NCI-H1417 (cell line): ENCODE measurements around the gene RHPN2.
A peak's percentile ranks its signal among the peaks of the same experiment; 100 is the strongest.

ENCODE experiments used
- DNase-seq, 3 experiments: peaks; one replicate each; lab custom pipeline; 2025; lab: John Stamatoyannopoulos, UW

The RHPN2 gene

DNA sequence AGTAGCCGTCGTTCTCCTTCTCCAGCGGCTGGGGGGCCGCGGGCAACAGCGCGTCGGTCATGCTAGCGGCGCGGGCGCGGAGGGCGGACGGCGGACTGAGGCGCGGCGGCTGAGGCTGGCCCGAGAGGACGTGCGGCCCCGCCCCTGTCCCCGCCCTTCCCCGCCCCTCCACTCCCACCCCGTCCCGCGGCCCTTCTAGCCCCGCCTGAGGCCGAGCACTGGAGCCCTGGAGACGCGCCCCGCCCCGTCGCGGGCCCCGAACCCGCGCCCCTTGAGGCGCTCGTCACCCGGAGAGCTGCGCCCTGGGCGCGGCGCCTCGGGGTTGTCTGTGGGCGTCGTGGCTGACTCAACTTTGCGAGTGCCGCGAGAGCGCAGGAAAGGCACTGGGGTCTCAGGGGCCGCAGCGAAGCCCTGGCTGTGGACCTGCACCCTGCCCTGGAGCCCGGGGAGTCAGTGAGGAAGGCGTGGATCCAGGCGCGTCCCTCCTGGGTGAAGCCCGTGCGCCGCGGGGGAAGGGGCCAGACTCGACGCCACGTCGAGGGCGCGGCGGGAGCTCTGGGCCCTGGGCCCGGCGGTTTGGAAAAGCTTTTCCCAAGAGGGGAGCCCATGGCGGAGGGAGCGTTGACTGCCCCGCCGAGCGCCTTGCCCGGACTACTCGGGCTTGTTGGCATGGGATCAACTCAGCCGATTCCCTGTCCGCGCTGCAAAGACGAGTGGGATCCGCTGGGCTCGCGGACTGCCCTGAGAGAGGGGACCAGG, at the start of gene RHPN2:
Gene RHPN2, minus strand, starts transcription at position 97 of the 759 bp plus-strand sequence. Its CDS starts 36 bp downstream, at position 61.
- DNase-seq = peak; percentile 58 to 60 (median 58)

DNA sequence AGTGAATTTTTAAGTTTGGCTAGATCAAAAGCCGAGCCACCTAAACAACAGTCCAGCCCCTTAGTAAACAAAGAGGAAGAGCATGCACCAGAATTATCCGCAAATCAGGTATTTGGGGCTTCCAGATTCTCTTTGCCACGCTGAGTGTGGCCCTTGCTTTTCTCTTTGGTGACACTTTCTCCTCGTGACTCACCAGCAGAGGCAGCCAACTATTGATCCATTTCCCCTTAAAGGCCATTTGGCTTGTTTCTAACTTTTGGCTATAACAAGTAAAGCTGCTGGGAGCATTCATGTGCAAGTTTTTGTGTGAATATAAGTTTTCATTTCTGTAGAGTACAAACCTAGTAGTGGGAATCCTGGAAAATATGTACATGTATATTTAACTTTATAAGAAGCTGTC, 49.6 kb upstream of the RHPN2 start:
- no peak for DNase-seq

DNA sequence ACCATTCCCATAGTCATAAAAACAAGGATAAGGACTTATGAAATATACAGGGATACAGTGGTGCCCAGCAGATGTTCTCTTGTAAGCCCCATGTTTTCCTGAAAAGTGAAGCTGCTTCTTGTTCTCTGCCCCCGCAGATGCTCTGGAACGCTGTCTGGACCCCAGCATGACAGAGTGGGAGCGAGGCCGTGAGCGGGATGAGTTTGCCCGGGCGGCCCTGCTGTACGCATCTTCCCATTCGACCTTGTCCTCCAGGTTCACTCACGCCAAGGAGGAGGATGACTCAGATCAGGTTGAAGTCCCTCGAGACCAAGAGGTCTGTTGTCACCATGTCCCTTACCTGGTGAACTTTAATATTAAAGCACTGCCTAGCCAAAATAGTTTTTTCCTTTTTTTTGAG, 46.9 kb upstream of the RHPN2 start:
- no peak for DNase-seq

DNA sequence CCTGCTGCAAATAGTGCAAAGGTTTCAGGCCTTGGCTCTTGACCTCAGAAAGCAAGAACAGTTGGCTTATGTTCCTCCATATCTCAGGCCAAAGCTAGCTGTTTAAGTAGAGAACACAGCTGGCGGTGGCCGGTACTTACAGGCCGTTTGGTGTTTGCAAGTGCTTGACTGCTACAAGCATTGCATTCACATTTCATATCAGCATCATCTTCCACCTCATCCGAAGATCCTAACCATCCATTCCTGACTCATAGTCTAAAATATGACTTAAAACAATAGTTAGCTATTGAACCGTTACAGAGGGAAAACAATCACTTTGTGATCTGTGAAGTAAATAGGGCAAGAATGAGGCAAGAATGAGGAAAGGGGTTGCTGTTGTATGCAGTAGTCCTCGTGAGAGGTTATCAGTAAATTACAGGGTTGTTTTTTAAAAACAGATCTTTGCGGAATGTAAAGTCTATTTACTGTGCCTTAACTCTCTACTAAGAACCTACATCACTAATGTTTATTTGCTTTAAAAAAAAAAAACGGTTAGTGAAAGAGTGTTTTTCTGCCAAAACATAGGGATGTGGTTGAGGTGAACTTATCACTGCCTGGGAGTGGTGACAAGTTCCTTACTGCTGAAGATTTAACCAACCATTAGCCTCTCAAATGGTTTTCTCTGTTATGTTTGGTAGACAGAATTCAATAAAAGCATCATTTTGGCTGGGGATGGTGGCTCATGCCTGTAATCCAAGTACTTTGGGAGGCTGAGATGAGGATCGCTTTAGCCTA, 45.6 kb upstream of the RHPN2 start:
- DNase-seq = no peak

DNA sequence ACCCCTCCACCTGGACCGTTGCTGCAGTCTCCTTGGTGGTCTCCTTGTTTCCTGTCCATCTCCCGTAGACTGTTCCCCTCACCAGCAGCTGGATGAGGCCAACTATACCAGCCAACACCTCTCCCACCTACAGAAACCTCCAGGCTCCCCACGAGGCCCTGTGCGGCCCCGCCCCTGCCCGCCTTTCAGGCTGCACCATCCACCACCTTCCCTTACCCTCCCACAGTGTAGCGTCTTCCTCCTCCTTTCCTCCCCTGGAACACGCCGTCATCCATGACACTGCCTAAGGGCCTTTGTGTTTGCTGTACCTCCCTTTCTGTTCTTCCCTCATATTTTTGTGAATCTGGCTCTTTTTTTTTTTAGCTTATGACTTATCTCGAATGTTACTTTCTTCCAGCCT, 43.5 kb upstream of the RHPN2 start:
- no peak for DNase-seq

DNA sequence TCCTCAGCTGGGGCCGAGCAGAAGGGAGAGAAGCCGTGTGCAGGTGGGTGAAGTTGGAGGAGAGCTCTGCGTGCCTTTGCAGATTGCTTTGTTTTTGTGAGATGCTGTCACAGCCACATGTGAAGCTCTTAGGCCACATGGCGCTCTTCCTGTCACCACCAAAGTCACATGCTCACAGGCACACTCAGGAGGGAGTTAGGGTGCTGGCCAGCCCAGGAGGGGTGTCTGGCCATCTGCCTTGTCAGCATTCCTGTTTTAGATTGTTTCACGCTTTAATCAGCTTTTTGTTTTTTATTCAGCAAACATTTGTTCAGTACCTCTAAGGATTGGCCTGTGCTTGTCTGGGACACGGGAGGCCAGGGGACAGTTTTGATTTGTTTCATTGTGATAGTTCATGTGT, 38.2 kb upstream of the RHPN2 start:
- no peak for DNase-seq

DNA sequence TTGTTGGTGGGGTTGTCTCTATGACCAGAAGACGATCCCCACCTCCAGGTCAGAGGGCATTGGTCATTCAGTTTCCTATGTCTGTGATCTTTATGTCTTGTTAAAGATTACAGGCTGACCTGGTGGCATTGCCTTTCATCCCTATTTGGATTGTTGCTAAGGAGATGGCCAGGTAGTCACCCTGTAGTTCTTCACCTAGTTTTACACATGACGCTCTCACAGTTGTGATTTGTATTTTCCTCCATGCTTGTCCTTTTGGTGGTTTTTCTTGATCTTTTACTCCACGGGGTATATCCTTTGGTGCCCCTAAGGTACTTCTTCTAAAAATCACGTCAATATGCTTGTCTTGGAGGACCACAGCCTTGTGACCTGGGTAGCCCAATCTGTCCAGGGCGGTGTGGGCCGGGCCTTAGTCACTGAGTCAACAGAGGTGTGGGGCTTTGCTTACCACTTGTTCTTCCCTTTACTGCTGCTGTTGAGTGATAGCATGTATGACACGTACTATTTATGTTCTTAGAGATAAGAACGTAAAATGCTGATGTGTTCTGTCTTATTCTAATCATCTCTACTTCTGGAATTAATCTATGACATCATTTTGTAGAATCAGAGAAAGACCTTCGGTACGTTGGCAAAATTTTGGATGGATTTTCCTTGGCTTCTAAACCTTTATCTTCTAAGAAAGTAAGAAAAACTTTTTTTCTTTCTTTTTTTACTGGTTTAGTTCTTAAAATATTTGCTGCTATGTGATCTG, 36.4 kb upstream of the RHPN2 start:
- no peak for DNase-seq

DNA sequence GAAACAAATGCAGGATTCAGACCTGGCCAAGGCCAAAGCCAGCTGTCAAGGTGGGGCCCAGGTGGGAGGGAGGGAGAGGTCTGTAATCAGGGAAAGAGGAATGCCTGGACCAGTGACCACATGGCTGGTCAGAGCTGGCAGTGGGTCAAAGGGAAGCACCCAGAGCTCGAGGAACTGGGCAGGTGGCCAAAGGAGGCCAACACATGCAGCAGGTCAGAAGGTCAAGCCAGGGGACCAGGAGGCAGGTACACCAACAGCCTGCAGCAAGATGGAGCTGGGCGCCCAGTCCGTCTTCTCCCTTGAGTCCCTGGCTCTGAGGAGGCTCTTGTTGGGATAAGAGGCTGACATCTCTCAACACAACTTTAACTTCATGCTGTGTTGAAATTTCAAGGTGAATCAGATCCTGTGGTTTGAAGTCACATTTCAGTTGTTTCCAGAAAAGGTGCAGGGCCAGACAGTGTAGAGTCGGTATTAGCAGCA, 33.4 kb upstream of the RHPN2 start:
- no peak for DNase-seq

DNA sequence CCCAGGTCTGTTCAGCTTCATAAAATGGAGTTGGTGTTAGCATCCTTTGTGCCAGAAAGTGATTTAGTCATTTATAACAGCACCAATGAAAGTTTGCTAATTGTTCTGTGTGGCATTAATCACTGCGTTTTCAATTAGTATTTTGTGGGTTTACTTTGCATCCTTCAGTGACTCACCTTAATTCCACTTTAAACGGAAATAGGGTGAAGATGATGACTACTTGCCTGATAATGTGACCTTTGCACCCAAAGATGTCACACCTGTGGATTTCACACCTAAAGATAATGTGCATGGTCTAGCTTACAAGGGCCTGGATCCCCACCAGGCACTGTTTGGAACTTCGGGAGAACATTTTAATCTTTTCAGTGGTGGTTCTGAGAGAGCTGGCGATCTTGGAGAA, 31.3 kb upstream of the RHPN2 start:
- no peak for DNase-seq

DNA sequence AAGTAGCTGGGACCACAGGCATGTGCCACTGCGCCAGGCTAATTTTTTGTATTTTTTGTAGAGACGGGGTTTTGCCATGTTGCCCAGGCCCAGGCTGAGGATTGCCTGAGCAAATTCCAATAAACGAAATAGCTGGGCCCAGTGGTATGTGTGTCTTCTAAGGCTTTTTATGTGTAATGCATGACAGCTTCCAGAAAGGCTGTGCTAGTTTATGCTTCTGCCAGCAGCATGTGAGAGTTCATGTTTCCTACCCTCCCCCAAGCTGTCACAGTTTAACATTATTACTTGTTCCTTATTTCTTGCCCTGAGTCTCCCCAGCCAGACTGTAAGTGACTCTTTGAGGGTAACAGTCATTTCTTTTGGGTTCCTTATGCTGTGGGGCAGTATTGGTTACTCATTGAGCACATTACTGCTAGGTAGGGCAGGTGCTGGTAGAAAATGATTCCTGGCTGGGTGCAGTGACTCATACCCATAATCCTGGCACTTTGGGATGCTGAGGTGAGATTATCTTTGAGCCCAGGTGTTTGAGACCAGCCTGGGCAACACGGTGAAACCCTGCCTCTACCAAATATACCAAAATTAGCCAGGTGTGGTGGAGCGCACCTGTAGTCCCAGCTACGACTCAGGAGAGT, 29.9 kb upstream of the RHPN2 start:
- DNase-seq = no peak

DNA sequence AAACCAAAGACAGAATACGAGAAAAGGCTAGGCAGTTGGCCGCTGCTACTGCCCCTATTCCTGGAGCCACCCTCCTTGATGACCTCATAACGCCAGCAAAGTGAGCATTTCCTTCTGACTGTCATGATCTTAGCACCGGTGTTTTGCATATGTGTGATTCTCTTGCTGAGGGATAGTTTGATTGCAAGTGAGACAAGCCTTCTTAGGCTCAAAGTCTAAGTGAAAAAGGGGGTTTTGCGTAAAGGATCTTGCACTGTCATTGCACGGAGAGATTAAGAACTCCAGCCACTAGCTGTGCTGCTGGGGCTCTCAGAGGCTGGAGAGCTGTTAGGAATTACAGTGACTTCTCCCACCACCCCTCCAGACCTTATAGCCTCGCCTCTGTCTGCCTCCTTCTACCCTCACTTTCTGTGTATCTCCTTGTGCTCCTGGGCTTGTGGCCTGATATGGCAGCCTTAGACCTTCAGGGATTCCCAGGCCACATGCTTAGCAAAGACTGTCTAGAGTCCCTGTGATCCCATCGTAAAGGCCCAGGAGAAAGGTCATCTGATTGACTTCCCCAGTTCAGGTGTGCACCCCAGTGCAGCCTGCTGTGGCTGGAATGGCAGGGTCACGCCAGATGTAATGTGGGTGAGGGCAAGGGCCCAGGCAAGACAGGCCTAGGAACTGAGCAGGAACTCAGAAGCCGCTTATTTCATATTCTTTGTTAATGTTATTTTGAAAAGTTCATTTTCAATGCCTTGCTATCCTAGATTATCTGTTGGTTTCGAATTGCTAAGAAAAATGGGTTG, 28.9 kb upstream of the RHPN2 start:
- no peak for DNase-seq

DNA sequence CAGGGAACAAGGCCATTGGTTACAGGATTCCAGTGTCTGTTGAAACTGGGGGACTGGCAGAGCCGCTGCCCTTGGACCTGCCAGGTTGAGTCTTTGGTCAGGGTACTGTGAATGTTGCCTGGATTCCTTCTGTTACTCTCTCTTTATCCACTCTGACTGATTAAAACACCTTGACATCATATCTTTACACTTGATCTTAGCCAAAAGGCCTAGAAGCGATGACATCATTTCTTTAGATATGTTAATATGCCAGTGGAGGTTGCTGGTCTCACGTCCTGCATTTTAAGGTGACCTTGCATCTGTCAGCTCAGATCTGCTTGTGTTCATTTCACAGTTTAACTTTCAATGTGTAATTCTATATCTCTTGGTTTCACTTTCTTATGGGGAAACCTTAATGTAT, 25.5 kb upstream of the RHPN2 start:
- no peak for DNase-seq

DNA sequence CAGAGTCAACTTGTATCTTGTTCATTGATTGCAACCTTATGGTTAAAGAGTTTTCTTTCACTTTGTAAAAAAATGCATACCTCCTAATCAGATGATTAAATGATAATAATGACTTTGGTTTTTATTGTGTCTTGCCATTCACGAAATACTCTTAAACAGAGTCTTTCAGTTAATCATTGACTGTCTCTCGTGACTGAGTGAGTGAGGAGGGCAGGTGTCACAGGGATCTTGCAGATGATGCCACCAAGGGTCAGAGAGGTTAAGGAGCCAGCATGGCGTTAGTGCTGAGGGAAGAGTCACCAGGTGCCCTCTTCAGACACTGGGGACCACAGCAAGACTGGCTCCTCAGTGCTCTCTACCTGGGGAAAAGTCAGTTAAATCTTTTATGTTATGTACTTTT, 24.3 kb upstream of the RHPN2 start:
- DNase-seq = no peak

DNA sequence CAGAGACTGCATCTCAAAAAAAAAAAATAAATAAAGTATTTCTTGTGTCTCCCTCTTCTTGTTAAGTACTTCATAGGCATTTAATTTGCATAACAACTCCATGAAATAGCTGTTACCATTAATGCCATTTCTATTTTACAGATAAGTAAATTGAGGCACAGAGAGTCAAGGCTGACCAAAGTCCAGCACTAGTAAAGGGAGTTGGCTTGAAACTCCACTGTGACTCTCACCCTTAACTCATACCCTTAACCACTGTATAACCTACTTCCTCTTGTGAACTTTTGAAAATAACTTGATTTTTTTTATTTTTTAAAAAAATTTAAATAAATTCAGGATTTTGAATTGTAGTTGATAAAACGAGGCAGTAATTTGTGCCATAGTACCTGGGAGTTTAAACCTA, 22.3 kb upstream of the RHPN2 start:
- DNase-seq = no peak

DNA sequence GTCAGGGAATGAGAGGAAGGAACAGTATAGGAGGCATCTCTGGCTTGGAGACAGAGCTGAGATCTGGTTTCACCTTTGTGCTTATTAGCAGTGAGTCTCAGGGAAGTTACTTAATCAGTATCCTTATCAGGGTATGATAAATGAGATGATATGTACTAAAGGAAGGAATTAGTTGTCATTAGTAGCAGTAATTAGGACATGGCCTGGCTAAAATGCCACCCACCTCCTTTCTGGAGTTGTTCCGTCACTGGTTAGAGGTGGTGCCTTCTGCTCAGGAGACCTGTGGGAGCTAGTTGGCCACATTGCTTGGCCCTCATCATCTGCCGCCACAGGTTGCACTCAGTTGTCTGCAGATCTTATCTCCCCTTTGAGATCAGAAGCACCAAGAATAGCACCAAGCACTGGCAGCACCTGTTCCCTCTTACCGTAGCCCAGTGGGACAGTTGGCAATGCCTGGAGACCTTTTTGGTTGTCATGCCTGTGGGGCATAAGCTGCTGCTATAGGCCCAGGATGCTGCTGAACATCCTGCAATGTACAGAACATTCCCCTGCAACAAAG, 21.0 kb upstream of the RHPN2 start:
- no peak for DNase-seq

DNA sequence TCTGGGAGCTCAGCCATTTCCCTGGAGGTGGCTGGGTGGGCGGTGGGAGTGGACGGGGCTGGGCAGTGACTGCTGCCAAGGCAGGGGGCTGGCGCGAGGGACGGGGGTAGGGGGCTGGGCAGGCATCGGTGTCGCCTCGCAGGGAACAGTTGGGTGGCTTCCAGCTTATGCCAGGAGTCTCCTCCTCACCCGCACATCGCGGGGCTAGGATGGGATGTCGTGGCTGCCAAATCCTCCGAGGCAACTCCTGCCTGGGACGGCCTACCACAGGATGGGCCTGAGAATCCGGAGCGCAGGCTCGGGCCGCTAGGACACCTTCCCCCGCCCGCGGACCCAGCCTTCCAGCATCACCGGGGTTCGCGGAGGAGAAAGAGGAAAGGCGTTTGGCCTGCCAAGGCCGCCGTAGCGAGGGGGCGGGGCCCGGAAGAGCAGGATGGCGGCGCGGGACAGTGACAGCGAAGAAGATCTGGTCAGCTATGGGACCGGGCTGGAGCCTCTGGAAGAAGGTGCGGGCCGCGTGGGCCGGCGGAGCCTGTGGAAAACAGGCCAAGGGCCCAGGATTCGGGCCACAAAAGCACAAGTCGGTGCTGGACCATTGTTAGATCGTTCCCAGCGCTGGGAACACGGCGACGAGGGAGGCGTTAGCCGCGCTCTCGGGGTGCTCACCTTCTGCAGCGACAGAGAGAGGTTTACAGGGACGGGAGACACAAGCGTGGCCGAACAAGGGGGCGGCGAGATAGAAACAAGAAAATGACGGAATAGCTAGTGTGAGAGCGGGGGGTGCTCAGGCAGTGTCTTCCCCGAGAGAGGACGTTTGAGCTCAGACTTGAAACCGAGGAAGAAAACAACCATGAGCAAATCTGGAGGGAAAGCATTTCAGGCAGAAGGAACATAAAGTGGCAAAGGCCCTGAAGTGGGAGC, 16.3 kb upstream of the RHPN2 start, which contains the start of gene GPATCH1:
Gene GPATCH1, plus strand, starts transcription at position 421 of the 921 bp plus-strand sequence. Its CDS starts 13 bp downstream, at position 434.
- peak; percentile 82 to 90 (median 86) for DNase-seq

DNA sequence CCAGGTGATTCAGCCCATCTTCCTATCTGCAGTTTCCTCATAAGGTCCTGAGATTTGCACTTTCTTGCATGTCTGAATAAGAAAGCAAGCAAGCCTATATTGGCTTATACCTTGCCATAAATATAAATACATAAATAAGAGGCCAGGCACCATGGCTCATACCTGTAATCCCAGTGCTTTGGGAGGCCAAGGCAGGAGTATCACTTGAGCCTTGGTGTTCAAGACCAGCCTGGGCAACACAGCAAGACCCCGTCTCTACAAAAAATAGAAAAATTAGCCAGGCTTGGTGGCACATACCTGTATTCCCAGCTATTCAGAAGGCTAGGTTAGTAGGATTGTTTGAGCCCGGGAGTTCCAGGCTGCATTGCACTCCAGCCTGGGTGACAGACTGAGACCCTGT, 10.8 kb upstream of the RHPN2 start:
- DNase-seq = no peak

DNA sequence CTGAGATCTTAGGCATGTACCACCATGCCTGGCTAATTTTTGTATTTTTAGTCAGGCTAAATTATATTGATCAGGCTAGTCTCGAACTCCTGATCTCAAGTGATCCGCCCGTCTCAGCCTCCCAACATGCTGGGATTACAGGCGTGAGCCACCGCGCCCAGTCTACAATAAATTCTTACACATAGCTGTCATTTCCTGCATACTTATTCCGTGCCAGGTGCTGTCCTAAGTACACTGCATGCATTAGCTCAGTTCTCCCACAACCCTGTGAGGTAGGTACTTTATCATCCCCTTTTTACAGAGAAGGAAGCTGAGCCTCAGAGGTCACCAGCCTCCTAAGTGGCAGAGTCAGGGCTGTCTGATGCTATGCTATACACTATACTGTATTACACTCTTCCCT, 7.2 kb upstream of the RHPN2 start:
- no peak for DNase-seq

DNA sequence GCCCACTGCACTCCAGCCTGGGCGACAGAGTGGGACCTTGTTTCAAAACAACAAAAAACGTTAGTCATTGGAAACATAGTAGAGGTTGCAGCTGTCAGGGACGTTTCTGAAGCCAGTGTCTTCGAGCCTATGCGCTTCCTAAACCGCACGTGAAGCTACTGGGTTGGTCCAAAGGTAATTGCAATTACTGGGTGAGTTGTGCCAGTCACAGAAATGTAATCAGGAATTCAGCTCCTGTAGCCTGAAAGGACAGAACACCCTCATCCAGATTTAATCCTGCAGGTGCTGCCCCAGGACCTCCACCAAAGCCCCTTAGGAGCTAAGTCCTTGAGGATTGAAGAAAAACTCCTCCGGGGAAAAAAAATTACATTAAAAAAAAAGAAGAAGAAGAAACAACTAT, 2.4 kb upstream of the RHPN2 start:
- no peak for DNase-seq

DNA sequence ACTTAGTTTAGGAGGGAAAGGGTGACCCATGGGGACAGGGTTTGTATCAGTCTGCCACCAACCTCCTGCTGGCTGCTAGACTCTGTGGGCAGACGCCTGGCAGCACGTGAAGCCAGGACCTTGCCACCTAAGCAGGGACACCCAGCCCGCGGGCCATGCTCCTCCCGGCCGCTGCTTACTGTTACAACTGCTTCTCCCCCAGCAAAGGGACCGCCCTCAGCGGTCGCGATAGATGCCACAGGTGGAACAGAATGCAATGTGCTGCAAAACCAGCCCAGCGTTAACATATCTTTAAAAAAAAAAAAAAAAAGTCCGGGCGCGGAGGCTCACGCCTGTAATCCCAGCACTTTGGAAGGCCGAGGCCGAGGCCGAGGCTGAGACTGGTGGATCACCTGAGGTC, 1.9 kb upstream of the RHPN2 start:
- no peak for DNase-seq
